Measurements from ENCODE around the gene RAB3C. TPM values are rescaled to one million over a fixed set of nuclear protein-coding genes. Genes with fewer than 3 reads are reported as not detected.

Gene RAB3C
- total RNA-seq, 1 experiment from 2014 or later, result 13.3 TPM

DNA sequence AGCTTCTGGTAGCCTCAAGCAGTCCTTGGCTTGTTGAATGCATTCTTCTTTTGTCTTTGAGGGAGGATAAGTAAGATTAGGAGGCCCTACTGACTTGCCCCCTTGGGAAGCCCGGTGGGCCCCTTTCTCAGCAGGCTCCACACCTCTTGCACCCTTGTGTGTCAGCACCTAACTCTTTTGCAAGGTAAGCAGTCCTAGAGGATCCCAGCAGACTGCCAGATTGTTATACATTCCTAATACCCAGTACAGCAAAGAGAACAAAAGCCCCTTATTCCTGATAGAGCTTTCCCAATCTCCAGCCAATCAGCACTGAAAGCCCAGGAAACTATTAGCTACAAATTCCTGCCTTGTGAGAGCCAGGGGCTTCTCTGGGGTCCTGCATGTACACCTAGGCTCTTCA, 152.8 kb downstream of the RAB3C start:
- CTCF ChIA-PET, result interaction anchor here (0.6 kb wide), 1 partner anchor 107 kb away, joined by 3 read pairs; no protein-coding TSS in a partner anchor
- H3K27ac Mint-ChIP-seq, result no peak overlapping the region
- H3K4me3 Mint-ChIP-seq, result no peak overlapping the region
- no peaks in the 10 kb centered on the region for H3K36me3 Mint-ChIP-seq
- H3K4me1 Mint-ChIP-seq, result peaks cover 6% of the 10 kb centered on the region; the same call in 1 of the 2 replicates
- TF ChIP-seq, protein P1, sequence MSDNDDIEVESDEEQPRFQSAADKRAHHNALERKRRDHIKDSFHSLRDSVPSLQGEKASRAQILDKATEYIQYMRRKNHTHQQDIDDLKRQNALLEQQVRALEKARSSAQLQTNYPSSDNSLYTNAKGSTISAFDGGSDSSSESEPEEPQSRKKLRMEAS (CRISPR knock-in tag; IDR thresholded peaks at IDR 0.05), result no peak
- TF ChIP-seq GTF2I (CRISPR knock-in tag; conservative IDR thresholded peaks at IDR 0.05) (no peak), NR1H2 (CRISPR knock-in tag; IDR thresholded peaks at IDR 0.05) (no peak), JAZF1 (CRISPR knock-in tag; IDR thresholded peaks at IDR 0.05) (no peak), ZNF138 (CRISPR knock-in tag; conservative IDR thresholded peaks at IDR 0.05) (no peak), ELF4 (CRISPR knock-in tag; IDR thresholded peaks at IDR 0.05; ENCODE audit: low read depth) (no peak), NFATC4 (CRISPR knock-in tag; IDR thresholded peaks at IDR 0.05) (no peak), GABPB1 (CRISPR knock-in tag; IDR thresholded peaks at IDR 0.05) (no peak), ZBTB21 (CRISPR knock-in tag; IDR thresholded peaks at IDR 0.05; ENCODE audit: borderline replicate concordance) (no peak)
- TF ChIP-seq, protein P2, sequence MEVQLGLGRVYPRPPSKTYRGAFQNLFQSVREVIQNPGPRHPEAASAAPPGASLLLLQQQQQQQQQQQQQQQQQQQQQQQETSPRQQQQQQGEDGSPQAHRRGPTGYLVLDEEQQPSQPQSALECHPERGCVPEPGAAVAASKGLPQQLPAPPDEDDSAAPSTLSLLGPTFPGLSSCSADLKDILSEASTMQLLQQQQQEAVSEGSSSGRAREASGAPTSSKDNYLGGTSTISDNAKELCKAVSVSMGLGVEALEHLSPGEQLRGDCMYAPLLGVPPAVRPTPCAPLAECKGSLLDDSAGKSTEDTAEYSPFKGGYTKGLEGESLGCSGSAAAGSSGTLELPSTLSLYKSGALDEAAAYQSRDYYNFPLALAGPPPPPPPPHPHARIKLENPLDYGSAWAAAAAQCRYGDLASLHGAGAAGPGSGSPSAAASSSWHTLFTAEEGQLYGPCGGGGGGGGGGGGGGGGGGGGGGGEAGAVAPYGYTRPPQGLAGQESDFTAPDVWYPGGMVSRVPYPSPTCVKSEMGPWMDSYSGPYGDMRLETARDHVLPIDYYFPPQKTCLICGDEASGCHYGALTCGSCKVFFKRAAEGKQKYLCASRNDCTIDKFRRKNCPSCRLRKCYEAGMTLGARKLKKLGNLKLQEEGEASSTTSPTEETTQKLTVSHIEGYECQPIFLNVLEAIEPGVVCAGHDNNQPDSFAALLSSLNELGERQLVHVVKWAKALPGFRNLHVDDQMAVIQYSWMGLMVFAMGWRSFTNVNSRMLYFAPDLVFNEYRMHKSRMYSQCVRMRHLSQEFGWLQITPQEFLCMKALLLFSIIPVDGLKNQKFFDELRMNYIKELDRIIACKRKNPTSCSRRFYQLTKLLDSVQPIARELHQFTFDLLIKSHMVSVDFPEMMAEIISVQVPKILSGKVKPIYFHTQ (CRISPR knock-in tag; IDR thresholded peaks at IDR 0.05), result no peak
- TF ChIP-seq, protein P3, sequence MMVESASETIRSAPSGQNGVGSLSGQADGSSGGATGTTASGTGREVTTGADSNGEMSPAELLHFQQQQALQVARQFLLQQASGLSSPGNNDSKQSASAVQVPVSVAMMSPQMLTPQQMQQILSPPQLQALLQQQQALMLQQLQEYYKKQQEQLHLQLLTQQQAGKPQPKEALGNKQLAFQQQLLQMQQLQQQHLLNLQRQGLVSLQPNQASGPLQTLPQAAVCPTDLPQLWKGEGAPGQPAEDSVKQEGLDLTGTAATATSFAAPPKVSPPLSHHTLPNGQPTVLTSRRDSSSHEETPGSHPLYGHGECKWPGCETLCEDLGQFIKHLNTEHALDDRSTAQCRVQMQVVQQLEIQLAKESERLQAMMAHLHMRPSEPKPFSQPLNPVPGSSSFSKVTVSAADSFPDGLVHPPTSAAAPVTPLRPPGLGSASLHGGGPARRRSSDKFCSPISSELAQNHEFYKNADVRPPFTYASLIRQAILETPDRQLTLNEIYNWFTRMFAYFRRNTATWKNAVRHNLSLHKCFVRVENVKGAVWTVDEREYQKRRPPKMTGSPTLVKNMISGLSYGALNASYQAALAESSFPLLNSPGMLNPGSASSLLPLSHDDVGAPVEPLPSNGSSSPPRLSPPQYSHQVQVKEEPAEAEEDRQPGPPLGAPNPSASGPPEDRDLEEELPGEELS (CRISPR knock-in tag; IDR thresholded peaks at IDR 0.05), result no peak
- TF ChIP-seq, protein P4, sequence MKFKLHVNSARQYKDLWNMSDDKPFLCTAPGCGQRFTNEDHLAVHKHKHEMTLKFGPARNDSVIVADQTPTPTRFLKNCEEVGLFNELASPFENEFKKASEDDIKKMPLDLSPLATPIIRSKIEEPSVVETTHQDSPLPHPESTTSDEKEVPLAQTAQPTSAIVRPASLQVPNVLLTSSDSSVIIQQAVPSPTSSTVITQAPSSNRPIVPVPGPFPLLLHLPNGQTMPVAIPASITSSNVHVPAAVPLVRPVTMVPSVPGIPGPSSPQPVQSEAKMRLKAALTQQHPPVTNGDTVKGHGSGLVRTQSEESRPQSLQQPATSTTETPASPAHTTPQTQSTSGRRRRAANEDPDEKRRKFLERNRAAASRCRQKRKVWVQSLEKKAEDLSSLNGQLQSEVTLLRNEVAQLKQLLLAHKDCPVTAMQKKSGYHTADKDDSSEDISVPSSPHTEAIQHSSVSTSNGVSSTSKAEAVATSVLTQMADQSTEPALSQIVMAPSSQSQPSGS (CRISPR knock-in tag; IDR thresholded peaks at IDR 0.05; ENCODE audit: borderline replicate concordance, low read depth), result no peak
- TF ChIP-seq, protein P5, sequence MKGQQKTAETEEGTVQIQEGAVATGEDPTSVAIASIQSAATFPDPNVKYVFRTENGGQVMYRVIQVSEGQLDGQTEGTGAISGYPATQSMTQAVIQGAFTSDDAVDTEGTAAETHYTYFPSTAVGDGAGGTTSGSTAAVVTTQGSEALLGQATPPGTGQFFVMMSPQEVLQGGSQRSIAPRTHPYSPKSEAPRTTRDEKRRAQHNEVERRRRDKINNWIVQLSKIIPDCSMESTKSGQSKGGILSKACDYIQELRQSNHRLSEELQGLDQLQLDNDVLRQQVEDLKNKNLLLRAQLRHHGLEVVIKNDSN (CRISPR knock-in tag; IDR thresholded peaks at IDR 0.05), result no peak
- no peak; the same call in none of the 2 replicates for ATAC-seq
- H3K9me3 Mint-ChIP-seq, result no peaks in the 10 kb centered on the region
- DNase-seq (ENCODE audit: low spot score), result no peak
- POLR2A ChIA-PET, result no interaction called here
- no peaks in the 10 kb centered on the region for H3K27me3 Mint-ChIP-seq (ENCODE audit: low read depth)

DNA sequence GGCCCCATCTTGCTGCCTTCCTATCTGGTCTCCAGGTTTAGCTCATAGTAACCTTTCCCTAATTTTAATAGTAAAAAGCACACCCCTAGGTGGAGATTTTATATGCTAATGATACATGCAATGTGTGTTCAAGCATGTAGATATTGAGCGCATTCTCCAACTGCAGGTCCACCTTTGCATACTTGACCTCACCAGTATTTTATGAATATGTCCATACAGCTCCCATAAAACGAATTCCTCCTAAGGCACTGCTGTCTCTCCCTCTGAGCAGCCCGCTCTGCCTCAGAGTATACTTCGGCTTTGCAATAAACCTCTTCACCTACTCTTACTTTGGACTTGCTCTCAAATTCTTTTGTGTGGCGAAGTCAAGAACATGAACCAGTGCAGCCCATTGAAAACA, 153.3 kb downstream of the RAB3C start:
- H3K9me3 Mint-ChIP-seq, result peaks cover 1% of the 10 kb centered on the region; the same call in 1 of the 2 replicates
- H3K4me3 Mint-ChIP-seq, result no peak overlapping the region
- DNase-seq (ENCODE audit: low spot score) (no peak), ATAC-seq (no peak)
- ChIA-PET CTCF (interaction anchor here (0.6 kb wide), 1 partner anchor 108 kb away, joined by 3 read pairs; no protein-coding TSS in a partner anchor), POLR2A (no interaction called here)
- H3K36me3 Mint-ChIP-seq, result no peaks in the 10 kb centered on the region
- no peaks in the 10 kb centered on the region for H3K27me3 Mint-ChIP-seq (ENCODE audit: low read depth)
- peaks cover 6% of the 10 kb centered on the region; the same call in 1 of the 2 replicates for H3K4me1 Mint-ChIP-seq
- H3K27ac Mint-ChIP-seq, result no peak overlapping the region
- TF ChIP-seq MYBL2 (CRISPR knock-in tag; IDR thresholded peaks at IDR 0.05) (no peak), ARID4B (CRISPR knock-in tag; IDR thresholded peaks at IDR 0.05; ENCODE audit: borderline replicate concordance) (no peak), PREB (CRISPR knock-in tag; IDR thresholded peaks at IDR 0.05; ENCODE audit: borderline replicate concordance) (no peak), FOXK1 (CRISPR knock-in tag; IDR thresholded peaks at IDR 0.05) (no peak), JAZF1 (CRISPR knock-in tag; IDR thresholded peaks at IDR 0.05) (no peak), CREB1 (CRISPR knock-in tag; IDR thresholded peaks at IDR 0.05) (no peak), TP53 (CRISPR knock-in tag; IDR thresholded peaks at IDR 0.05) (no peak)
- TF ChIP-seq, protein P6, sequence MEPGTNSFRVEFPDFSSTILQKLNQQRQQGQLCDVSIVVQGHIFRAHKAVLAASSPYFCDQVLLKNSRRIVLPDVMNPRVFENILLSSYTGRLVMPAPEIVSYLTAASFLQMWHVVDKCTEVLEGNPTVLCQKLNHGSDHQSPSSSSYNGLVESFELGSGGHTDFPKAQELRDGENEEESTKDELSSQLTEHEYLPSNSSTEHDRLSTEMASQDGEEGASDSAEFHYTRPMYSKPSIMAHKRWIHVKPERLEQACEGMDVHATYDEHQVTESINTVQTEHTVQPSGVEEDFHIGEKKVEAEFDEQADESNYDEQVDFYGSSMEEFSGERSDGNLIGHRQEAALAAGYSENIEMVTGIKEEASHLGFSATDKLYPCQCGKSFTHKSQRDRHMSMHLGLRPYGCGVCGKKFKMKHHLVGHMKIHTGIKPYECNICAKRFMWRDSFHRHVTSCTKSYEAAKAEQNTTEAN (CRISPR knock-in tag; IDR thresholded peaks at IDR 0.05), result no peak
